ENCODE measurements around the gene ZDHHC8. TPM values are rescaled to one million over a fixed set of nuclear protein-coding genes. Genes with fewer than 3 reads are reported as not detected.

Gene ZDHHC8
- total RNA-seq, 4 donors from 2014 or later, result 26.0 to 64.2 (median 34.9) TPM

- H3K27ac ChIP-seq, result no peak overlapping the region
Measured at GRCh38 chr22:20154602-20155187, 23.1 kb downstream of the ZDHHC8 start.

DNA sequence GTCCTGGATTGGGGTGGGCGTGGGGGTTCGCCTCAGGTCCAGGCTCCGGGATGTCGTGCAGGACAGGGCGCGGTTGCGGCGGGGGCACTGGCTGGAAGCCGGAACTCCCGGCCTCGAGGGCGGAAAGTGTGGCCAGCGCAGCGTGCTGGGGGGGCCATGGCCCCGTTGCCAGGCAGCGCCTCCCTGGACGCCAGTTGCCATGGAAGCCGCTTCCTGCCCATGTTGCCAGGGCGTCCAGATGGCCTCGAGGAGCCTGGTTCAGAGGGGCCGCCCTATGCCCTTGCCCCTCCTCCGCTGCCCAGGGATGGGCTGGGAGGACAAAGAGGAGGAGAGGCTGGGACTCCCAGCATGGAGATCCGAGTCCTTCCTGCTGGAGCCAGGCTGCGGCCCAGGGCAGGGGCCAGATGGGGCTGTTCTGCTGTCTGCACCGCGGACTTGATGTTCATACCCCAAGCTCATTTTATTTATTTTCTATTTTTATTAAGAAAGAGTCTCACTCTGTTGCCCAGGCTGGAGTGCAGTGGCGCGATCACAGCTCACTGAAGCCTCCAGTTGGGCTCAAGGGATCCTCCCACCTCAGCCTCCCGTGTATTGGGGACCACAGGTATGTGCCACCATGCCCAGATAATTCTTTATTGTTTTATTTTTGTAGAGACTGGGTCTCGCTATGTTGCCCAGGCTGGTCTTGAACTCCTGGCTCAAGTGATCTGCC is 23.9 kb downstream of the ZDHHC8 start:
- 52% methylated on average over 19 of the region's 30 CpGs for WGBS

More at GRCh38 chr22:20154602-20155187, 23.1 kb downstream of the ZDHHC8 start:
- Histone ChIP-seq H3K36me3 (no peaks in the 10 kb centered on the region), H3K4me3 (peak overlapping the region; percentile 28), H3K9me3 (no peaks in the 10 kb centered on the region), H3K4me1 (peaks cover 12% of the 10 kb centered on the region), H3K27me3 (peaks cover 12% of the 10 kb centered on the region)
- WGBS, result 31% methylated on average over 6 of the region's 14 CpGs
- DNase-seq (ENCODE audit: low spot score in 2 of 2), result no peak
- TF ChIP-seq POLR2AphosphoS5 (IDR thresholded peaks at IDR 0.05) (no peak), POLR2A (IDR thresholded peaks at IDR 0.05) (no peak), CTCF (IDR thresholded peaks at IDR 0.05) (no peak), EP300 (IDR thresholded peaks at IDR 0.05) (no peak)

DNA sequence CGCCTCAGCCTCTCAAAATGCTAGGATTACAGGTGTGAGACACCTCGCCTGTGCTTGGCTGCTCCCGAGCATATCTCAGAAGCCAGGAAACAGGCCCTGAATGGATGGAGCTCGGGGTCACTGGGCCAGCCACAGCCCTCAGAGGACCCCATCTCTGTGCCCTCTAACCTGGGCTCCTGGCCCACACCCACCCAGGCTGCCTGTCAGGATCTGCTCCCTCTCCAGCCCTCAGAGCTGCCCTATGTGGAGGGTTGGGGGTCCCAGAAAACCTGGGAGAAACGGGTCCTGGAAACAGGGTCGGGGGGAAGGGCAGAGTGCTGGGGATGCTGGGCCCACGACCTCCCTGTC is 24.4 kb downstream of the ZDHHC8 start:
- DNase-seq (ENCODE audit: low spot score in 2 of 2), result no peak
- no peak for TF ChIP-seq POLR2A (IDR thresholded peaks at IDR 0.05)
- TF ChIP-seq CTCF (IDR thresholded peaks at IDR 0.05), result no peak
- no peak for TF ChIP-seq EP300 (IDR thresholded peaks at IDR 0.05)
- TF ChIP-seq POLR2AphosphoS5 (IDR thresholded peaks at IDR 0.05), result no peak
- Histone ChIP-seq H3K36me3 (no peaks in the 10 kb centered on the region), H3K4me3 (no peak overlapping the region), H3K9me3 (no peaks in the 10 kb centered on the region), H3K4me1 (peaks cover 12% of the 10 kb centered on the region), H3K27ac (no peak overlapping the region), H3K27me3 (peaks cover 12% of the 10 kb centered on the region)
- WGBS, result 52% methylated on average over 7 of the region's 7 CpGs

More for the DNA sequence above, 23.9 kb downstream of the ZDHHC8 start:
- no peak for TF ChIP-seq CTCF (IDR thresholded peaks at IDR 0.05)
- TF ChIP-seq POLR2AphosphoS5 (IDR thresholded peaks at IDR 0.05), result no peak
- Histone ChIP-seq H3K4me3 (peak overlapping the region; percentile 28), H3K27me3 (peaks cover 12% of the 10 kb centered on the region), H3K9me3 (no peaks in the 10 kb centered on the region), H3K36me3 (no peaks in the 10 kb centered on the region), H3K4me1 (peaks cover 12% of the 10 kb centered on the region), H3K27ac (no peak overlapping the region)
- no peak for DNase-seq (ENCODE audit: low spot score in 2 of 2)

DNA sequence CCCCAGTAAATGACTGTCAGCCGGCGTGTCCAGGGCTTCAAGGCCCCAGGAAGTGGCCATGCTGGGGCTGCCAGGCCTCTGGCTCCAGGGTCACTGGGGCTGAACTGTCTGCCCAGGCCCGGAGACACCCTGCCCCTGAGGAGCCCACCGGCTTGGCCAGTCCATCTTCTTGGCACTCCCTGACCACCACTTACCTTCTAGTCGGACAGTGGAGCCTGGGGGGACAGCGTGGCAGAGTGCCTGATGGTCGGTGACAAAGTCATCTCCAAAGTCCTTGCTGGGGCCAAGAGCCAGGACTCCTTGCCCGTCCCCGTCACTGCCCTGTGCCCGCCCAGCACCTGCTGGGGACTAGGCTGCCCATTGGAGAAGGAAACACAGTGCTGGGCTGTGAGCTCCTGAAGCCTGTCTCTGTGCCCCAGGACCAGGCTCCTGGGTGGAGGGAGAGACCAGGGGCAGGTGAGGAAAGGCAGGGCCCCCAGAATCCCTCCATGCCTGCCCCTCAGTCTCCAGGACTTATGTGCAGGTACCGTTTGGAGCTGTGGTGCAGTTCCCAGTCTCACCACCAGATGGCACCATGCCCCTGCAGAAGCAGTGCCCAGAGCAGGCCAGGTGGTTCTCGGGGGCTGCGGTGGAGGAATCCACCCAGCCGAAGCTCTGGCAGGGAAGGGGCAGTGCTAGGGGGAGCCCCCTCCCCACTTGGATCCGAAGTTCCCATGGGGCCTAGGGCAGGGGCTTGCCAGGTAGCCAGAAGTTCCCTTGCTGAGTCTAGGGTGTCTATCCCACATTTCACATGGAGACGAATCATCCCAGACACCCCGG is 25.2 kb downstream of the ZDHHC8 start:
- H3K36me3 ChIP-seq, result no peaks in the 10 kb centered on the region
- no peak overlapping the region for H3K27ac ChIP-seq
- WGBS, result 43% methylated on average over 11 of the region's 17 CpGs
- peaks cover 12% of the 10 kb centered on the region for H3K4me1 ChIP-seq
- peaks cover 12% of the 10 kb centered on the region for H3K27me3 ChIP-seq
- no peak overlapping the region for H3K4me3 ChIP-seq
- TF ChIP-seq CTCF (IDR thresholded peaks at IDR 0.05) (peak; percentile 97 to 99), POLR2AphosphoS5 (IDR thresholded peaks at IDR 0.05) (no peak), POLR2A (IDR thresholded peaks at IDR 0.05) (no peak)
- DNase-seq (ENCODE audit: low spot score in 2 of 2), result peak; percentile 92 to 93
- H3K9me3 ChIP-seq, result no peaks in the 10 kb centered on the region
